Measurements from ENCODE around the gene TCN2. TPM values are rescaled to one million over a fixed set of nuclear protein-coding genes. Genes with fewer than 3 reads are reported as not detected.

Gene TCN2
- total RNA-seq, 1 donor, result 18.8 TPM

DNA sequence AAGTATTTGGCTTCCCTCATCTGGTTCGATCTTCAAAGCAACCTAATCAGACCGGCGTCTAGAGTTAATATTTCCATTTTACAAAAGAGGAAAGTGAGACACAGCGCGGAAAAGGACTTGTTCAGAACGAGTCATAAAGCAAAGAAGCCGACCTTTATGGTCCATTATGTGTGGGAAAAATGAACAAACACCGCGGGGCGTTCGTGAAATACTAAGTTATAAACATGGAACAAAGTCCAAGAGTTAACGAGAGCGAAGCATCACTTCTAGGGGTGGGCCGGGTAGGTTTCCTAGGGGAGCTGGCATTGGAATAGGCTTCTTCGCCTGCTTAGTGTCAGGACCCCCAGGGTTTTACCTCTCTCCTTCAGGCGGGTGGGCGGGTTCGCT, 60.1 kb downstream of the TCN2 start:
- no peak for DNase-seq (ENCODE audit: insufficient read length, low spot score, missing footprints)
- peak overlapping the region; percentile 93 for H3K4me3 ChIP-seq (ENCODE audit: insufficient read depth, low read length)
- peak overlapping the region; percentile 99 for H2AFZ ChIP-seq (ENCODE audit: low read length)
- no peak for TF ChIP-seq CTCF (IDR thresholded peaks at IDR 0.05; ENCODE audit: extremely low read depth, low read depth, low read length)
- peaks cover 19% of the 10 kb centered on the region for H3K36me3 ChIP-seq (ENCODE audit: insufficient read depth, low read length)
- no peaks in the 10 kb centered on the region for H3K9me3 ChIP-seq (ENCODE audit: low read depth, low read length)
- peaks cover 15% of the 10 kb centered on the region for H3K79me2 ChIP-seq (ENCODE audit: insufficient read depth, low read length)
- no peaks in the 10 kb centered on the region for H3K27me3 ChIP-seq (ENCODE audit: insufficient read depth, low read length)
- peaks cover 14% of the 10 kb centered on the region for H3K4me1 ChIP-seq (ENCODE audit: insufficient read depth, low read length)
- H3K4me2 ChIP-seq (ENCODE audit: insufficient read depth, low read length), result peak overlapping the region; percentile 95
- H3K27ac ChIP-seq (ENCODE audit: low read depth, low read length), result peak overlapping the region; percentile 60
- H4K20me1 ChIP-seq (ENCODE audit: insufficient read depth, low read length), result no peaks in the 10 kb centered on the region

DNA sequence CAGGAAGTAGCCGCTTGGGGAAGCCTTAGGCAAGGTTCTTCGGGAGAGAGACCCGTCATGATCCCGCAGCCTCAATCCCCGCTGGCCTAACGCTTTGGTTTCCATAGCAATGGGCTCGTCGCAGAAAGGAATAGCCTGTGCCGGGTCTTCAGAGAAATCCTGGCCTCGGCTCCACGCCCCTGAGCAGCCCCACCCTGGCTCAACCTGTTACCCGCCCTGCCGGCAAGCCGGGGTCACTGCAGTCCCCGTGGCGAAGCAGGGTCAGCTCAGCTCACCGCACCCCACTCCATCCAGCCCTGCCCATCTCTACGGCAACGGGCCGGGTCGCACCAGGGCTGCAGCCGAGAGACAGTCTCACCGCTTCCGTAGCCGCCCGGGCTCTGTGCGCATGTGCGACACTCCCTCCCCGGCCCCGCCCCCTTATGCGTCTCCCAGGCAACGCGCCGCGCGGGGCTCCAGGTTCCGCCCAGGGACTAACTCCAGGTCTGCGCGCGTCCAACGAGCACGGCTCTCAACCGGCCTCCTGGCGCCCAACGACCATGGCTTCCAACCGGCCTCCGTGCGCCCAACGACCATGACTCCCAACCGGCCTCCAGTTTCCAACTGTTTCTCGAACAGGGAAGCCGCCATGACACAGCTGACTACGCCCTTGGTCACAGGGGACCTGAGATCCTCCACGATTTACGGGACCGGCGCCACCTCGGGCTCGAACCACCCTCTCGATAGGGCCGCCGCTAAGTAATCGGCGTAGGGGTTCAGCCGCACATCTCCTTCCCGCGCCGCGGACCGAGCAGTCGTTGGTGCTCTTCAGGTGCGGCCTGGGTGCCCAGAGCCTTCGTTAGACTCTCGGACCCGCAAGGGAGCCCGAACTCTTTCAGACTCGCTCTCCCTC, 60.8 kb downstream of the TCN2 start, which contains the start of gene DUSP18:
DUSP18 (minus strand) TSS at position 382 of the 892 bp plus-strand sequence. CDS start 3,872 bp downstream, outside the sequence.
- H3K4me3 ChIP-seq (ENCODE audit: insufficient read depth, low read length), result peak within 1 kb of the TSS; percentile 93
- peaks cover 14% of the 10 kb centered on the region for H3K36me3 ChIP-seq (ENCODE audit: insufficient read depth, low read length)
- H3K4me2 ChIP-seq (ENCODE audit: insufficient read depth, low read length), result peak within 1 kb of the TSS; percentile 95
- peak within 1 kb of the TSS; percentile 60 for H3K27ac ChIP-seq (ENCODE audit: low read depth, low read length)
- peak; percentile 12 for TF ChIP-seq CTCF (IDR thresholded peaks at IDR 0.05; ENCODE audit: extremely low read depth, low read depth, low read length)
- peak; percentile 99 for DNase-seq (ENCODE audit: insufficient read length, low spot score, missing footprints)
- peaks cover 15% of the 10 kb centered on the region for H3K79me2 ChIP-seq (ENCODE audit: insufficient read depth, low read length)
- H3K4me1 ChIP-seq (ENCODE audit: insufficient read depth, low read length), result peaks cover 14% of the 10 kb centered on the region
- no peaks in the 10 kb centered on the region for H4K20me1 ChIP-seq (ENCODE audit: insufficient read depth, low read length)
- peak within 1 kb of the TSS; percentile 99 for H2AFZ ChIP-seq (ENCODE audit: low read length)
- no peaks in the 10 kb centered on the region for H3K9me3 ChIP-seq (ENCODE audit: low read depth, low read length)
- no peaks in the 10 kb centered on the region for H3K27me3 ChIP-seq (ENCODE audit: insufficient read depth, low read length)

DNA sequence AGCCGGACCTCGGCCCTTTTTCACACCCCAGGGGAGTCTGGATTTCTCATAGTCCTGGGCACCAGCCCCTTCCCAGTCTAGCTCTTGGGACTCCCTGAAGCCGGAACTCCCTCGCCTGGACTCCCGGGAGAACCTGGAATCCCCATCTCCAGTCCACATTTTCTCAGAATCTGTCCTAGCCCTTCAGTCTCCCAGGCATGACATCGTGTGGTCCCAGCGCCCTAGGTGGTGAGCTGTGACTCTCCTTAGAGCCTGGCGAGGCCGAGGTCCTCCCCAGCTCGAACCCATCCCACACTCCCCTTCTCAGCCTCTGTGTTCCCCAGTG, 61.4 kb downstream of the TCN2 start:
- H3K79me2 ChIP-seq (ENCODE audit: insufficient read depth, low read length), result peaks cover 14% of the 10 kb centered on the region
- peak overlapping the region; percentile 95 for H3K4me2 ChIP-seq (ENCODE audit: insufficient read depth, low read length)
- peak overlapping the region; percentile 60 for H3K27ac ChIP-seq (ENCODE audit: low read depth, low read length)
- H3K27me3 ChIP-seq (ENCODE audit: insufficient read depth, low read length), result no peaks in the 10 kb centered on the region
- H3K4me1 ChIP-seq (ENCODE audit: insufficient read depth, low read length), result peaks cover 14% of the 10 kb centered on the region
- peak overlapping the region; percentile 99 for H2AFZ ChIP-seq (ENCODE audit: low read length)
- no peaks in the 10 kb centered on the region for H3K9me3 ChIP-seq (ENCODE audit: low read depth, low read length)
- DNase-seq (ENCODE audit: insufficient read length, low spot score, missing footprints), result no peak
- H3K4me3 ChIP-seq (ENCODE audit: insufficient read depth, low read length), result peak overlapping the region; percentile 93
- TF ChIP-seq CTCF (IDR thresholded peaks at IDR 0.05; ENCODE audit: extremely low read depth, low read depth, low read length), result no peak
- peaks cover 7% of the 10 kb centered on the region for H3K36me3 ChIP-seq (ENCODE audit: insufficient read depth, low read length)
- H4K20me1 ChIP-seq (ENCODE audit: insufficient read depth, low read length), result no peaks in the 10 kb centered on the region

DNA sequence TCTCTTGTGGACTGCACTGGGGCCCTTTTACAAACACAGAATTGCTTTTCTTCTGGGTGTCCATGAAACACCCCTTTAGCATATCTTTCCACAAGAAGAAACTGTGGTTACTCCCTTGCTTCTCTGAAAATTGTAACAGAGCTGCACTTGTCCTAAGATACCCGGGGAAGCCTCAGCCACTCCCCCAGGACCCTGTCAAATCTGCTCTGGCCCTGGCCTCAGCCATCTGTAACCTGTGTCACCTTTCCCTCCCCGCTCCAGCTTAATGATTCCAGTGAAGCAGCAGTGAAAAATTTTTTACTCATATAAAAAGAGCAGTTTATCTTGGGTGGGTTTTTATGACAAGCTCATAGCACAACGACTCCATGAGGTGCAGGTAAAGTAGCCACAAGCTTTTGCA, 64.1 kb downstream of the TCN2 start:
- TF ChIP-seq CTCF (IDR thresholded peaks at IDR 0.05; ENCODE audit: extremely low read depth, low read depth, low read length), result no peak
- Histone ChIP-seq H3K27me3 (ENCODE audit: insufficient read depth, low read length) (peaks cover 3% of the 10 kb centered on the region), H3K4me3 (ENCODE audit: insufficient read depth, low read length) (no peak overlapping the region), H3K36me3 (ENCODE audit: insufficient read depth, low read length) (no peaks in the 10 kb centered on the region), H3K4me2 (ENCODE audit: insufficient read depth, low read length) (no peak overlapping the region), H3K27ac (ENCODE audit: low read depth, low read length) (no peak overlapping the region), H3K79me2 (ENCODE audit: insufficient read depth, low read length) (peaks cover 6% of the 10 kb centered on the region), H3K9me3 (ENCODE audit: low read depth, low read length) (no peaks in the 10 kb centered on the region), H3K4me1 (ENCODE audit: insufficient read depth, low read length) (peaks cover 14% of the 10 kb centered on the region), H4K20me1 (ENCODE audit: insufficient read depth, low read length) (no peaks in the 10 kb centered on the region), H2AFZ (ENCODE audit: low read length) (no peak overlapping the region)
- DNase-seq (ENCODE audit: insufficient read length, low spot score, missing footprints), result no peak

All from osteoblast (primary cell).